Measurements from ENCODE around the gene ATP2C2.

ATP2C2 gene

GRCh38 chr16:84366208-84366607 lies 2.1 kb upstream of the ATP2C2 start:
- no peak for DNase-seq (ENCODE audit: low read depth in 4 of 4, low spot score in 1 of 4)

DNA sequence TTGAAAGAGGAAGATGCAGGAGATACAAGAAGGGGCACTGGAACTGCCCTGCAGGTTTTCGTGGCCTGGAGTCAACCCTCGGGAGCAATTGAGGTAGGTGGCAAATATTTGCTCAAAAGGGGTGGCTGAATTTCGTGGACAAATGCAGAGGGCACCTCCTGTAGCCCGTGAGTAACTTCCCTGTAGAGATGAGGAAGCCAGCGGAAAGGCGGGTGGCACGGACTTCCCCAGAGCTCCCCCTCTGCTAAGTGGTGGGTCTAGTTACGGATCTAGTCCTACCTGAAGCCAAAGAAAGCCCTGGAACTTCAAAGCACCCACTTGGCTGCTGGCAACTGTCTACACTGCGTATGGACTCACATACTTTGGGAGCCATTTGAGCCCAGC lies 1.0 kb upstream of the ATP2C2 start:
- DNase-seq (ENCODE audit: low read depth in 4 of 4, low spot score in 1 of 4) = no peak

- no peak for DNase-seq (ENCODE audit: low read depth in 4 of 4, low spot score in 1 of 4)
These were observed 509 bp upstream of the ATP2C2 start for GRCh38 chr16:84367750-84368307.

- no peak for DNase-seq (ENCODE audit: low read depth in 4 of 4, low spot score in 1 of 4)
These were observed 767 bp downstream of the ATP2C2 start for GRCh38 chr16:84369105-84369504.

DNA sequence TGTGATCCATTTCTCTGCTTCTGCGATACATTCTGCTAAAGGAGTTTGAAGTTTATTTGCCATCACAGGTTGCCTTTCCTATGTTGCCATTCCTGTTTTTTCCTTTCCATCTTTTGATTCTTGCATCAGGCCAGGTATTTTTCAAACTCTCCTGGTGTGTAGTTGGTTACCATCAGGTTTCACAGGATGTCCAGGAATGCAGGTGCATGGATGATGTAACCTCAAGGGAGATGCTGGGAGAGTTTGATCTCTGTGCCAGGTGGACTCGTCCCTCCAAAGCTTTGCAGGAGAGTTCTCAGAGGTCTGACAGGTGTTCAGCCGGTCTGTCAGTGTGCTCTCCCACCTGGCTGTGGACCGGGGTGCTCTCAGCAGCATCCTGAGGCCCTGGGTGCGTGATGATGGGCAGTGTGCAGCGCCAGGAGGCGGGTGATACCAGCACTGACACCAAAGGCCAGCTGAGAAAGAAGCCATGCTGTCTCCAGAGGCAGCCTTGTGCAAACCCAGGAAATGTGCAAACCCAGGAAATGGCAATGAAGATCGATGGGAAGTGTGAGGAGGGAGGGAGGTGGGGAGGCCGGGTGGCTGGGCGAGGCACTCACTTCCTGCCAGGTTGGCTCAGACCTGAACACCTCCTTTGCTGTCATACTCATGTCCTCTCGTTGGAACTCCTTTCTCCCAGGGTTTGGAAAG lies 1.7 kb downstream of the ATP2C2 start:
- DNase-seq (ENCODE audit: low read depth in 4 of 4, low spot score in 1 of 4) = no peak

DNA sequence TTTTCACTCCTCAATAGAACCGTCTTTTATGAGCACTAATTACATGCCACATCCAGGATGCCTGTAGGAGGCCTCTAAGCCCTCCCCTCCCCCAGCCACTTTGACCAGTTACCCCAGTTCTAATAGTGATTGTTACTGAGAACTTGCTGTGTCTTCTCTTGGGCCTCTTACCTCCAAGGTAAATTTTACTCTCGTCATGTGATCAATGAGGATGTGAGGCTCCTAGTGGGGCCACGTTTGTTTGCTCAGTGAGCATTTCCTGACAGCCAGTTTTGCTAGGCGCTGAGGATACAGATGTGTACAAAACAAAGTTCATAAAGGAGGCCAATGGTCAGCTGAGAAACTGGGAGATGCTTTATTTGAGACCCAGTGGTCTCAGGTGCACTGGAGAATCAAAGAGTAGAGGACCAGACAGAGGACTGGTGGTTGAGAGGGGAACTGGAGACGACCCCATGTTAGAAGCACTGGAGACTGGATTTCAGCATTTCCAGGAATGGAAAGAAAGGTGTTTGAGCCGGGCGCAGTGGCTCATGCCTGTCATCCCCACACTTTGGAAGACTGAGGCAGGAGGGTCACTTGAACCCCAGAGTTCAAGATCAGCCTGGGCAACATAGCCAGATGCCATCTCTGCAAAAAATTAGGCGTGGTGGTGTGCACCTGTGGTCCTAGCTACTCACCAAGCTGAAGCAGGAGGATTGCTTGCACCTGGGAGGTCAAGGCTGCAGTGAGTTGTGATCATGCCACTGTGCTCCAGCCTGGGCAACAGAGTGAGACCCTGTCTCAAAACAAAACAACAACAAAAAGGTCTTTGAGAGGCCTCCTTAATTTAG lies 2.6 kb downstream of the ATP2C2 start:
- no peak for DNase-seq (ENCODE audit: low read depth in 4 of 4, low spot score in 1 of 4)

DNA sequence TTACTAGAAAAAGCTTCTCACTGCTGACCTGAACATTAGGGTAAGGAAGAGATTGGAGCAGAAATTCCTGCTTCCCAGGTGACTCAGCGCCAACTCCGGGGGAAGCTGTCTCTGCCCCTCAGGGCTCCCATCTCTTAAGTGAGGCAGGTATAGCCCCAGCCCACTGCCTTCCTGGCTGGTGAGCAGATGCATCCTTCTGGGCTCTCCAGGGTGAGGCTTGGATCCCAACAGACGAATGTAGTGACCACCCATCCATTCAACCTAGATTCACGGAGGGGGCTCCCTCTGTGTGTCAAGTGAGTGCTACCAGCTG lies 3.2 kb downstream of the ATP2C2 start:
- no peak for DNase-seq (ENCODE audit: low read depth in 4 of 4, low spot score in 1 of 4)

DNA sequence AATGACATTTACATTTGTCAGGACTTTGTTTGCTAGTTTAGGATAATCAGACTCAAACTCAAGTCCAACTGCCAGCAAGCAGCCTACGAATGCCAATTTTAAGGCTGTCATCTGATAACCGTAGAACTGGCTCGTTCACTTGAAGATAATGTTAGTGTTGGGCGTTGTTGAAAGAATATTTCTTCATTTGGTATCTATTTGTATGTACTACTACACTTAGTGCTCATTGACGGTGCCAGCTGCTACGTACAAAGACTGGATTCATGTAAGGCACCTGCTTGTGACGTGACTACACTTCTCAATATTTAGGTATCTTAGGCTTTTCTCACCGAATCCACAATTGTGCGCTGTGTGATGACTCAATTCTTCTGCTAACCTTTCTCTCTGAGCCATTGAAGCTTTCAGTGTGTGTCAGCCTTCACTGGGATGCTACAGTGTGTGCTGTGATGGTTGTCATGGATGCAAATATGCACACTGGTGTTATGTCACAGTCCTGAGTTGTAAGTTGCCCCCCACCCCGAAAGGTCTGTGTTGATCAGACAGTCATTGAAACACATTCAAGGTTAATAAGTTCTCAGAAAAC lies 5.7 kb downstream of the ATP2C2 start:
- DNase-seq (ENCODE audit: low read depth in 4 of 4, low spot score in 1 of 4) = no peak

DNA sequence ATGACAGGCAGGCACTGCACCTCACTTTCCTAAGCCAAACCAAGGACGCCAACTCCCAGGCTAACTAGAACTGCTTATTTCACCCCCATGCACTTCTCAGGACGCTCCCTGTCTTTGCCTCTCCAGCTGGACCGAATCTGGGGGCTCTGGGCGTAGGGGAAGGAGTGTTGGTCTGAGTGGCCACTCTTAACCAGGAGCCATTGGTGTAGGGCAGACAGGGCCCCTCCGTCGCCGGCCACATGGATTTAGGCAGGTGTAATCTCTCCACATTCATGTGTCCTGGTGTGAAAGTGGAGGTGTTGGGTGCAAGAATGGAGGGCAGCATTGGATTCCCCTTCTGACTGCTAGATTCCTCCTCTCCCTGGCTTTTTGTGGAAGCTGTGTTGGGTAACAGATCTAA lies 9.8 kb downstream of the ATP2C2 start:
- DNase-seq (ENCODE audit: low read depth in 4 of 4, low spot score in 1 of 4) = no peak

DNA sequence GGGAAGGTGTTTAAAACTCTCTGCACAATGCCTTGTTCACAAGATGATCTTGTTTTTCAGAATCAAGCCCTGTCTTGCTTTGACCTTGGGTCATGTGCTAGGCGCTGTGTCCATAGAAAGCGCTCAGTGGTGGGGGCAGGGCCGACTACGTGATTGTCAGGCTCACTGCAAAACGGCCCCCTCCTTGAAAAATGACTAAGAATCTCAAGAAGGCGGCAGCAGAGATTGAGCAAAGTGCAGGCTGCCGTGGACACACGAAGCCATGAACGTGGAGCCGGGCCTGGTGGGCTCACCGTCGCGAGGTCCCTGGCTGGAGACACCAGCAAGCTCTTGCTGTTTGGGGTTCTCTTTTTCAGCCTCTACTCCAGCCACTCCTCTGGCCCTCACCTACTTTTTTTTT lies 10.2 kb downstream of the ATP2C2 start:
- DNase-seq (ENCODE audit: low read depth in 4 of 4, low spot score in 1 of 4) = no peak

- no peak for DNase-seq (ENCODE audit: low read depth in 4 of 4, low spot score in 1 of 4)
These were observed 10.8 kb downstream of the ATP2C2 start for GRCh38 chr16:84379008-84379708.

DNA sequence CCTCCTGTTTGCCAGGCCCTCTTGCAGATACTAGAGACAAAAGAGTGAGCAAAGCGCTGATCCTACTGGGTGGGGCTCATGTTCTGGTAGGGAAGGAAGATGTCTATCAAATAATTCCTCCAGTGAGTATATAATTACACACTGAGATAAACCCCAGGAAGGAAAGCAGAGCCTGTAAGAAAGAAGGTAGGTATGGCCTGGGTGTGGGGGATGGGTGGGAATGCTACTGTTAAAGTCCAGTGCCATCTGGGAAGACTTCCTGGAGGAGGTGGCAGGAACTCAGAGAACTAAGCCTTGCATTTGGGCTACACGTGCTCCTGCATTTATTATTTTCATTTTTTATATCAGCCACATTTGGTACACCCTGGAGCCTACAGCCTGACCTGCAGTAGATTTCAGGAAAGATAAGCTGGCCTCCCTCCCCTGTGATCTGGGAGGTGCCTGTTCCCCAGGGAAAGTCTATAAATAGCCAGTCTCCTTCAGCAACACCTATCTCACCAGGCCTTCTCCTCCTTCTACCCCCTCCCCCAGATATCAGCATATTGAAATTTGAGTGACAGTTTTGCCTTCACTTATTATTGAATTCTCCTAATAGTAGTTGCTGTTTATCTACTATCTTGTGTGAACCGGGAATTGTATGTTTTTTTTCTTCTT lies 11.5 kb downstream of the ATP2C2 start:
- DNase-seq (ENCODE audit: low read depth in 4 of 4, low spot score in 1 of 4) = no peak

GRCh38 chr16:84380405-84380804 lies 12.1 kb downstream of the ATP2C2 start:
- DNase-seq (ENCODE audit: low read depth in 4 of 4, low spot score in 1 of 4) = no peak

GRCh38 chr16:84382396-84382795 lies 14.1 kb downstream of the ATP2C2 start:
- no peak for DNase-seq (ENCODE audit: low read depth in 4 of 4, low spot score in 1 of 4)

DNA sequence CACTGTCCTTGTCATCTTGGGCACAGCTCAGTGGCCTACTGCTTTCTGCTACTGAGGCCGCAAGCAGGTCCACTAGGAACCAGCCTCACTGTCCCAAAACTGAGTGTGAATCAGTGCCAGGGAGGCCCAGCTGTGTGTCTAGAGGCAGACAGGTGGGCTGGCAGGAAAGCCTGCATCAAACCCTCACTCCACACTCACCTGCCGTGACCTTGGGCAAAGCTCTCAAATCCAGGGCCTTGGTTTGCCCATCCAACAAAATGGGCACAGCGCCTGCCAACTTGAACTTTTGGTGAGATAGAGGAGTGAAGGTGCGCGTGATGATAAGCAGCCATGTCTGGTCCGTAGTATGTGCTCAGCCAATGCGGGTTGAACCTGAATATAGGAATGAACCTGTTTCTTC lies 14.8 kb downstream of the ATP2C2 start:
- DNase-seq (ENCODE audit: low read depth in 4 of 4, low spot score in 1 of 4) = no peak

DNA sequence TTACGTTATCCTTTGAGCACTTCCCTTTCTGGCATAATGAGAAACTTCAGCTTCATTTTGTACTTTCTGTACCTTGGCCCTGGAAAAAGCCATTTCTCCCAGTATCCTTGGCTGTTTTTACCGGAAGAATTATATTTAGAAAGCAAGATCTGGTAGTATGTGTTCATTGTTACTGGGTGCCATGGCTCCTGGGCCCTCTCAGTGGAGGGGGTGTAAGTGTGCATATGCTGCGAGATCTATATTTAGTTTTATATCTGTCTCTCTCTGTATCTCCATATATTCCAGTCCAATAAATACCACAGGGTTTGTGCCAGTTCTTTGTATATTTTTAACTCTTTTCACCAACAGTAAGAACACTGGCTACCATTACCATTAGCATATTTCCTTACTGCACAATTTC lies 17.7 kb downstream of the ATP2C2 start:
- DNase-seq (ENCODE audit: low read depth in 4 of 4, low spot score in 1 of 4) = no peak

DNA sequence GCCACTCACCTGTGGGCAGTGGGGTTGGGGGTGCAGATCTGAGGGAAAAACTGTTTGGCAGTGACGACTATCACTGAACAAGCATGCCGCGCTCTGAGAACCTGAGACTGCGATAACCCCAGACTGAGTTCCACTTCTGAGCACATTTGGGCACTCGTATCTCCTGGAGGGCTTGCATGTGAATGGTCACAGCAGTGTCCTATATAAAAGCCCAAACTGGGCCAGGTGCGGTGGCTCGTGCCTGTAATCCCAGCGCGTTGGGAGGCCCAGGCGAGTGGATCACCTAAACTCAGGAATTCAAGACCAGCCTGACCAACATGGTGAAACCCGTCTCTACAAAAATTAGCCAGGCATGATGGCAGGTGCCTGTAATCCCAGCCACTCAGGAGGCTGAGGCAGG lies 18.7 kb downstream of the ATP2C2 start:
- DNase-seq (ENCODE audit: low read depth in 4 of 4, low spot score in 1 of 4) = no peak

GRCh38 chr16:84390131-84390785 lies 21.9 kb downstream of the ATP2C2 start:
- no peak for DNase-seq (ENCODE audit: low read depth in 4 of 4, low spot score in 1 of 4)

- DNase-seq (ENCODE audit: low read depth in 4 of 4, low spot score in 1 of 4) = no peak
These were observed 23.1 kb downstream of the ATP2C2 start for GRCh38 chr16:84391151-84392030.

GRCh38 chr16:84392031-84392360 lies 23.7 kb downstream of the ATP2C2 start:
- no peak for DNase-seq (ENCODE audit: low read depth in 4 of 4, low spot score in 1 of 4)

All from stimulated activated CD4-positive, alpha-beta T cell treated with anti-CD3 and anti-CD28 coated beads, Interleukin-1b, Interleukin-23, amount 100 ng/mL, for 24 hours (primary cell).